Type B pancreatic cell (in vitro differentiated cells): ENCODE measurements around the gene CDC42EP1. TPM values are rescaled to one million over a fixed set of nuclear protein-coding genes. Genes with fewer than 3 reads are reported as not detected.

Source experiments
- DNase-seq: peaks from one replicate; pipeline ENCODE4 v3.0.0; 2021; ENCODE audit warnings: mixed read lengths; ENCODE audit not compliant: unreplicated experiment; ENCODE audit errors: extremely low spot score
- H3K27ac Mint-ChIP-seq: 2 replicates; pipeline ENCODE4 v1.8.0; 2021; ENCODE audit warnings: mild to moderate bottlenecking, mixed read lengths
- H3K27me3 Mint-ChIP-seq: 2 replicates; pipeline ENCODE4 v1.8.0; 2021; ENCODE audit warnings: mixed read lengths
- H3K36me3 Mint-ChIP-seq: 2 replicates; pipeline ENCODE4 v1.8.0; 2021; ENCODE audit warnings: mixed read lengths
- H3K4me1 Mint-ChIP-seq: one replicate; pipeline ENCODE4 v1.8.0; 2021; ENCODE audit warnings: mixed read lengths; ENCODE audit not compliant: unreplicated experiment
- H3K4me3 Mint-ChIP-seq: 2 replicates; pipeline ENCODE4 v1.8.0; 2021; ENCODE audit warnings: mild to moderate bottlenecking, mixed read lengths
- H3K9me3 Mint-ChIP-seq: 2 replicates; pipeline ENCODE4 v1.8.0; 2021; ENCODE audit warnings: mixed read lengths
- total RNA-seq: library from RNA; stranded (reverse); gene quantifications from 2 replicates; pipeline ENCODE4 v1.2.1, GENCODE V29; 2021; ENCODE audit warnings: low replicate concordance
- TF ChIP-seq, protein P1 (sequence below): fragments of 200-600 bp; sonication (generic); conservative IDR thresholded peaks from 2 replicates; pipeline ENCODE4 v1.5.0; 2021; ENCODE audit warnings: antibody characterized with exemption, mild to moderate bottlenecking

Gene CDC42EP1
- total RNA-seq, 1 donor from 2014 or later = 30.4 TPM

GRCh38 chr22:37604074-37604473 lies 43.8 kb downstream of the CDC42EP1 start:
- Mint-ChIP-seq H3K36me3 (no peaks in the 10 kb centered on the region), H3K4me1 (peaks cover 28% of the 10 kb centered on the region), H3K4me3 (no peak overlapping the region), H3K9me3 (no peaks in the 10 kb centered on the region), H3K27ac (no peak overlapping the region), H3K27me3 (no peaks in the 10 kb centered on the region)
- TF ChIP-seq, protein P1, sequence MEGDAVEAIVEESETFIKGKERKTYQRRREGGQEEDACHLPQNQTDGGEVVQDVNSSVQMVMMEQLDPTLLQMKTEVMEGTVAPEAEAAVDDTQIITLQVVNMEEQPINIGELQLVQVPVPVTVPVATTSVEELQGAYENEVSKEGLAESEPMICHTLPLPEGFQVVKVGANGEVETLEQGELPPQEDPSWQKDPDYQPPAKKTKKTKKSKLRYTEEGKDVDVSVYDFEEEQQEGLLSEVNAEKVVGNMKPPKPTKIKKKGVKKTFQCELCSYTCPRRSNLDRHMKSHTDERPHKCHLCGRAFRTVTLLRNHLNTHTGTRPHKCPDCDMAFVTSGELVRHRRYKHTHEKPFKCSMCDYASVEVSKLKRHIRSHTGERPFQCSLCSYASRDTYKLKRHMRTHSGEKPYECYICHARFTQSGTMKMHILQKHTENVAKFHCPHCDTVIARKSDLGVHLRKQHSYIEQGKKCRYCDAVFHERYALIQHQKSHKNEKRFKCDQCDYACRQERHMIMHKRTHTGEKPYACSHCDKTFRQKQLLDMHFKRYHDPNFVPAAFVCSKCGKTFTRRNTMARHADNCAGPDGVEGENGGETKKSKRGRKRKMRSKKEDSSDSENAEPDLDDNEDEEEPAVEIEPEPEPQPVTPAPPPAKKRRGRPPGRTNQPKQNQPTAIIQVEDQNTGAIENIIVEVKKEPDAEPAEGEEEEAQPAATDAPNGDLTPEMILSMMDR = no peak
- DNase-seq = no peak

GRCh38 chr22:37604875-37605274 lies 44.6 kb downstream of the CDC42EP1 start:
- Mint-ChIP-seq H3K4me1 (peaks cover 35% of the 10 kb centered on the region), H3K36me3 (no peaks in the 10 kb centered on the region), H3K27me3 (no peaks in the 10 kb centered on the region), H3K4me3 (no peak overlapping the region), H3K9me3 (no peaks in the 10 kb centered on the region), H3K27ac (no peak overlapping the region)
- DNase-seq = no peak
- TF ChIP-seq, protein P1 = no peak

DNA sequence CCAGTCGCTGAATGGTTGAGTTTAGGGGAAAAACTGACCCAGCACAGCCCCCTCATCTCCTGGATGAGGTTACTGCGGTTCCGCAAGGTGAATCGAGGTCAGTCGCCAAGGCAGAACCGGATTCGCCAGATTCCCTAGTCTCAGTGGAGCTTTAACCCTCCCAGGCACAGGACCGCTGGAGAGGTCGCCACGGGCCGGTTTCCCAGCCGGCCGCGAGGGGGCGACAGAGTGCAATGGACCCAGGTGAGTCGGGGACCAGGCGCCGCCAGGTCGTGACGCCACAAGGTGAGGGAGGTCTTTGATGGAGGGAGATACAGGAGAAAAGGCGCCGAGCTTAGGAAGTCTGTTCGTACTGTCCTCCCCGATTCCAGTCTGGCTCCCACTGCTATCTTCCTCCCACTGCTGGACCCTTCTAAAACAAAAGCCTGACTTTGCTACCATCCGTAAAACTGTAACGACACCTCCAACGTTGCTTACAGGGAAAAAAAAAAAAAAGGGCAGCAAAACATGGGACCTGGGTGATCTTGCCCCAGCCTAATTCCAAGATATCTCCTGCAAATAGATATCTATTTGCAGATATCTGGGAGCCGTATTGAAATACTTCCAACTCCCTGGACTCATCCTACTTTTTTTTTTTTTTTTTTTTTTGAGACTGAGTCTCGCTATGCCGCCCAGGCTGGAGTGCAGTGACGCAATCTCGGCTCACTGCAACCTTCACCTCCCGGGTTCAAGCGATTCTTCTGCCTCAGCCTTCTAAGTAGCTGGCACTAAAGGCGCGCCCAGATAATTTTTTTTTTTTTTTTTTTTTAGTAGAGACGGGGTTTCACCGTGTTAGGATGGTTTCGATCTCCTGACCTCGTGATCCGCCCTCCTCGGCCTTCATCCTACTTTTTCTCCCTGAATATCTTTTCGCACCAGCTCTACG lies 47.0 kb downstream of the CDC42EP1 start:
- Mint-ChIP-seq H3K36me3 (no peaks in the 10 kb centered on the region), H3K27me3 (no peaks in the 10 kb centered on the region), H3K27ac (peak overlapping the region; percentile 99), H3K9me3 (no peaks in the 10 kb centered on the region), H3K4me3 (peak overlapping the region; percentile 93), H3K4me1 (peaks cover 24% of the 10 kb centered on the region)
- peak; percentile 94 for DNase-seq
- TF ChIP-seq, protein P1 = peak; percentile 100

DNA sequence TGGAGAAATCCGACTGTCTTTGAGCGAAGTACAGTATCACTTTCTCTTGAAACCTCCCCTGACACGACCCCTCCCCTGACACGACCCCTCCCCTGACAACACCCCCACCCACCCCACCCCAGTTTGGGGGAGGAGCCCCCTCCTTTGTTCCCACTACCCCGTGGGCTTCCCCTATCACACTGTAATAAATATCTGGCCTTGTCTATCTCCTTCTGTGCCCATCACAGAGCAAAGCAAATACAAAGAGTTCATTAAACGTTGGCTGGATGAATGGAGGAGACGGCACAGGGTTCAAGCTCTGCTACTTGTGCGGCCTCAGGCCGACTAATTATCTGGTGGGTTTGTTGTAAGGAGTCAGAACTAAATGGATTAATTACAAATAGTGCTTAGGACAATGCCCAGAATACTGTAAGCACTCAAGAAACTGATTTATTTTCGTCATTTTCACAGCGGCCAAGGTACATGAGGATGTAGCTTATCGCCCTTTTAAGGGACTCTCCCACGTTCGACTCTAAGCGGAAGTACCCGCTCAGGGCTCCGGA lies 47.7 kb downstream of the CDC42EP1 start:
- no peak for DNase-seq
- peaks cover 18% of the 10 kb centered on the region for H3K4me1 Mint-ChIP-seq
- no peaks in the 10 kb centered on the region for H3K27me3 Mint-ChIP-seq
- H3K27ac Mint-ChIP-seq = peak overlapping the region; percentile 99
- H3K36me3 Mint-ChIP-seq = no peaks in the 10 kb centered on the region
- TF ChIP-seq, protein P1 = no peak
- H3K9me3 Mint-ChIP-seq = no peaks in the 10 kb centered on the region
- H3K4me3 Mint-ChIP-seq = peak overlapping the region; percentile 93

DNA sequence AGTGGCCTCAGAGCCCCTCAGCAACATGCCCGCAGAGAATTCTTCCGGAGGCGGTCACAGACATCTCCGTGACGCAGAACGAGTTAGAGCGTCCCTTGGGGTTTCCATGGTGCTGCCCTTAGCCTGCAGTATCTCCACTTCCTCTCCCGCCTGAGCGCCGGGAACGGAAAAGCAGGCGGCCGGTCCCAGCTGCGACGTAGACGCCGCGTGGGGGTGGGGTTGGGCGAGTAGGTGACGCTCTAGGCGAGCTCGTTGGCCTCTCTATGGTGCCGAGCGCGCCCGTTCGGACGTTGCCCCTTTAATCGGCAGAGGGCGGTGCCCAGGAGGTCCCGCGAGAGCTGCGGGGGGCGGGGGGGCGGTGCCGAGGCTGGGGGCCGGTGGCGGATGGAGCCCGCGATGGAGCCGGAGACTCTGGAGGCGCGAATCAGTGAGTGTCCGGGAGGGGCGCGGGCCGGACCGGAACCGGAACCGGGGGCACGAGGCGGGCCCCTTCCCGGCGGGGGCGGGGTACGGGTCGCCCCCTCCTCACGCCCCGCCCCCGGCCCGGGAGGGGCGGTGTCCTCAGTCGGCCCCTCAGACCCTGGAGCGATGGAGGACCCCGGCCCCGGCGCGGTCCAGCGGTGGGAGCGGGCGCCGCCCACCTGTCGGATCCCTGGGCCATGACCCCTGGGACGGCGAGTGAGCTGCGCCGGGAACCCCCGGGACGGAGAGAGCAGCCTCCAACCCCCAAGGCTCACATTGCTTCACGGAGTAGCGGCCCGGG lies 48.4 kb downstream of the CDC42EP1 start, which contains the start of gene GGA1:
TSS of gene GGA1 (plus strand) at position 358 of the 763 bp plus-strand sequence. CDS start at position 385, 27 bp downstream.
- peak within 1 kb of the TSS; percentile 98 for H3K4me3 Mint-ChIP-seq
- DNase-seq = peak; percentile 93
- no peaks in the 10 kb centered on the region for H3K36me3 Mint-ChIP-seq
- no peaks in the 10 kb centered on the region for H3K9me3 Mint-ChIP-seq
- peak within 1 kb of the TSS; percentile 99 for H3K27ac Mint-ChIP-seq
- H3K27me3 Mint-ChIP-seq = no peaks in the 10 kb centered on the region
- peaks cover 18% of the 10 kb centered on the region for H3K4me1 Mint-ChIP-seq
- TF ChIP-seq, protein P1 = peak; percentile 40
